ELF-1 (cell line): ENCODE data around the gene IL19.
"Not testable (repeated sequence)": the region's sequence is repeated elsewhere in the genome, so short reads cannot be mapped to it uniquely, and the experiment has no call there.

ENCODE experiments used
- DNase-seq: peaks from one replicate; pipeline ENCODE4 v3.0.0-alpha.2; 2016; ENCODE audit warnings: low read depth, low spot score

Gene IL19

DNA sequence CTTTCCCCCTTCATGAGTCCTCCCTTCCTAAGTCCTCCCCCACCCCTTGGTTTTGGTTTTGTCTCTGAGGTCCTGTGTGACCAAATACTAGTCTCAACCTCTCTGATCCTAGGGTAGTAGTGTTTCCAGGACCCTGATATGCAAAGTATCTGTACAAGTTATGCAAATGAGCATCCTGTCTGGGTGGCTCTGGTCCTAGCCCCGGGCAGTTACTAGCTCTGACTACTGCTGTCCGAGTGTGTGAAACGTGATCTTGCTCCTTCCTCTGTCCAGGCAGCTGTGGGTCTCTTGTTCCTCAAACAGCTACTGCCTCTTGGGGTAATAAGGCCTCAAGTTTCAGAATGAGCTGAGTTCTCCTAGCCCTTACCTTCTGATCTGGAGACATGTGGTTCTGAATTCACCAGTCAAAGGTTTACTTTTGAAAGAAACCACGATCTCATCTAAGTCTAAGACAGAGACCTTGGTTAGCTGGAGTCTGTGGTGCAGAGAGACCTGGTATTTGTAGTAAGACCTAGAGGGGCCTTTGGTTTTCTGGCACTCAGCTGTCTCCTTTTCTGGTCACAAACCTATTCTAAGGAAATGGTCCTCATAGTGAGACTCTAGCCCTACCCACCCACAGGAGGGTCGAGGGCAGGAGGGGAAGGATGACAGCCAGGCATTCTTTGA lies 31.0 kb upstream of the IL19 start:
- peak; percentile 83 for DNase-seq

- no peak for DNase-seq
Observed at GRCh38 chr1:206741142-206741701, 29.4 kb upstream of the IL19 start.

- DNase-seq, result no peak
Observed at GRCh38 chr1:206742719-206743383, 27.7 kb upstream of the IL19 start.

DNA sequence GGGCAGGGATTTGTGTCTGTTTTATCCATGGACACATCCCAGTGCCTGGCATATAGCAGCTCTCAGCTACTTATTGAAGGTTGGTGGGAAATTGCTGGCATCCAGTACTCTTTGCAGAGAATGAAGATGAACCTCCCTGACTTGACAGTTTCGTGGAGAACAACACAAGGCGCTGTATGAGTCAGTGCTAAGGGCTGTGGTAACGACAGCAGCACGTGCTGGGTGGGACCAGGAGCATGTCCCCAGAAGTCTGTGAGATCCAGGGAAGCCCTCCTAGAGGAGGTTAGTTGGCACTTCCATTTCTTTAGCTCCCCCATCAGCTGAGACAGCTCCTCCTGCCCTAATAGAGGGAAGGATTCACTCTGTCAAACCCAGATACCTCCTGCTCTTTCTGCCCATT lies 25.9 kb upstream of the IL19 start:
- DNase-seq, result no peak

DNA sequence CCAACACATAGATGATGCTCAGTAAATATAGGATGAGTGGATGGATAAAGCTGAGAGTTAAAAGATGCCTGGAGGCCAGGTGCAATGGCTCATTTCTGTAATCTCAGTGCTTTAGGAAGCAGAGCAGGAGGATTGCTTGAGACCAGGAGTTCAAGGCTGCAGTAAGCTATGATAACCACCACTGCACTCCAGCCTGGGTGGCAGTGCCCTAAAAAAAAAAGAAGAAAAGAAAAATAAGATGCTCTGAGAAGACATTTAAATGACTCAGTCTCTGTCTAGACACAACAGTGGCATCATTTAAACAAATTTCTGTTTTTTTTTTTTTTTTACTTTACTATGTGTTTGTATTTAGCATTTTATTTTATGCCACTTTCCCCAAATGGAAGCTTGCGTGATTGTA lies 25.3 kb upstream of the IL19 start:
- no peak for DNase-seq

- no peak for DNase-seq
Observed at GRCh38 chr1:206748348-206749030, 22.1 kb upstream of the IL19 start.

- no peak for DNase-seq
Observed at GRCh38 chr1:206751891-206752290, 18.7 kb upstream of the IL19 start.

GRCh38 chr1:206752481-206752880 lies 18.1 kb upstream of the IL19 start:
- no peak for DNase-seq

DNA sequence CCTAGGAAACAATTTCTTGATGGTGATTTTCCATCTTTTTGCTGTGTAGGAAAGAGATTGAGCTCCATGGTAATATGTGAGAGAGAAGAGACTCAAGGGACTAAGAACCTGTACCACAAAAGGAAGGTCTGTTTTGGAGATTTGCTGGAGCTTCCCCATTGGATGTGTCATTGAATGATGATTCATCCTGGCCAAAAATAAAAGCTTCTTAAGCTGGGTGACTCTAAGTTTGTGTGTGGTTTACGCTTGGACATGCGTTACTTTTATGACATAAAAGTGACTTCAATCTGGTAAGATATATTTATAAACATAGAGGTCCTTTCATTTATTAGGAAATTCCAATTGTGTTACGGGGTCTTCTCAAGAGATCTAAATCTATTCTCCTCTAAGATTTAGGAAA lies 17.4 kb upstream of the IL19 start:
- DNase-seq, result no peak

DNA sequence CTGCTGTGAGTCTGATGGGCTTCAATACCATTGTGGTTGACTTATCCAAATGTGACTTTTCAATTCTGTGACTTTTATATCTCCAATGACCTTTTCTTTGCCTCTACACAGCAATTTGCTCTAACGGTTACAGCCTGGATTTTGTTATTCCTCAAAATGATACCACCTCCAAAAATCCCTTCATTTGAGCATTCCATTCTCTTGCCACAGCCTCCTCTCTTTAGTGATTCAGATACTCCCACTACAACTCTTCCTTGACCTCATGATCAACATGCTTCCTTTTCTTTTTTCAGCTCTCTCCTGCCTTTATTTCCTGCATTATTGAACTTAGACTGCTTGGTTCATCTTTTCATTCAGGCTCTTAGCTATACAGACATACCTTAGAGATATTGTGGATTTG lies 16.6 kb upstream of the IL19 start:
- DNase-seq, result no peak

DNA sequence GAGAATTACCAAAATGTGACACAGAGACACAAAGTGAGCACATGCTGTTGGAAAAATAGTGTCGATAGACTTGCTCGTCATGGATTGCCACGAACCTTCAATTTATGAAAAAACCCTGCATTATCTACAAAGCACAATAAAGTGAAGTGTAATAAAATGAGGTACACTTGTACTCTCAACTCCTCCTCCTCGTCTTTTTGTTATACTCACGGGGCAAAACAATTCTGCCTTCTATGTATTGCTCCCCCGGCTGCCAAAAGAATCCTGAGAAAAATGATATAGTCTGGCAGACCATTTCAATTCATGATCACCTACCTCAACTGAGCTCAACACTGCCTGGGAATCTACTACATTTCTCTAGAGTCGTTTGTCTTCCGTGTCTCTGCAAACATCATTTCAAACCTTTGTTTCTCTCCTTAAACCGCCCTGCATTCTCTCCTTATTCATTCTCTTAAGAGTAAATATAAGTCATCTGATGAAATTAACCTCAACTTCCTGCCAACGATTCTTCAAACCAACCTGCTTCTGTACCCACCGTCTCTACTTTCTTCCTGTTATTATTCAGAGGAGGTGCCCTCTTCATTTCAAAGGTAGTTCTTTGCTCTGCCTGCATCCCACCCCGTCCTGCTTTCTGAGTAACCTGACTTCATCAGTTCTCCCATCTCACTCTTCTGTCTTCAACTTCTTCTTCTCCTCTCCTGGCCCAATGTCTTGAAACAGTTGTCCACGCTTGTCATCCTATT lies 12.9 kb upstream of the IL19 start:
- DNase-seq, result no peak

- DNase-seq, result no peak
Observed at GRCh38 chr1:206760590-206760989, 10.0 kb upstream of the IL19 start.

DNA sequence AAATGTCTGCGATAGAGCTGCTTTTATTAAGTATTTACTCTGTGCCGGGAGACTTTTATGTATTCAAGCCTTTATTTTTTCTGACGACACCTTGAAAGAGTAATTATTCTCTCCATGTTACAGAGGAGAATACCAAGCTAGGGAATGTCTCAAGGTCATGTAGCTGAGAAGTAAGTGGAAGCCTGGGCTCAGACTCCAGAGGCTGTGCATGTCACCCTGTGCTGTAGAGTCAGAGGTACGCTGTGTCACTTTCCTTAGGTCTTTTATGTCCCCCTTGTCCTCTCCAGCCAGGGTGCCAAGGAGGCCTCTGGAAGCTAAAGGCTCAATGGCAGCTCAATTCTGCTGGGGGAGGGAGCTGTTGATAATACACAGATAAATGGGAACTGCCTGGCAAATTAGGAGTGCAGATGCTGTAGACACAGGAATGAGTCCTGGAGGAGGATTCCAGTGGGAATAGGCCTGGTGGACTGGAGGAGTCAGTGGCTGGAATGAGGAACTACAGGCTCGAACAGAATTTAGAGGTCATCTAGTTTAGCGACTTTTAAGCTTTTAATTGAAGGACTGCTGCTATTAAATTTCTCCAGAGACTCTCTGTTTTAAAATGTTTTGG lies 9.3 kb upstream of the IL19 start:
- peak; percentile 60 for DNase-seq

DNA sequence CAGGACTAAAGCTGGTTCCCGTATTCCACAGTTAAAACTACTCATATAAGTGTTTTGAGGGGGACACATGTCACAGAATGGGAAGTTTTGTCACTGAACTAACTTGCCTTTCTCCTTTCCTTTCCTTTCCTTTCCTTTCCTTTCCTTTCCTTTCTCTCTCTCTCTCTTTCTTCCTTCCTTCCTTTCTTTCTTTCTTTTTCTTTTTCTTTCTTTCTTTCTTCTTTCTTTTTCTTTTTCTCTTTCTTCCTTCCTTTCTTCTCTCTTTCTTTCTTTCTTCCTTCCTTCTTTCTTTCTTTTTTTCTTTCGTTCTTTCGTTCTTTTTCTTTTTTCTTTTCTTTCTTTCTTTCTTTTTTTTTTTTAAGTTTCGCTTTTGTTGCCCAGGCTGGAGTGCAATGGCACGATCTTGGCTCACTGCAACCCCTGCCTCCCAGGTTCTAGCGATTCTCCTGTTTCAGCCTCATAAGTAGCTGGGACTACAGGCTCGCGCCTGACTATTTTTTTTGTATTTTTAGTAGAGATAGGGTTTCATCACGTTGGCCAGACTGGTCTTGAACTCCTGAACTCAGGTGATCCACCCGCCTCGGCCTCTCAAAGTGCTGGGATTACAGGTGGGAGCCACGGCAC lies 7.7 kb upstream of the IL19 start:
- DNase-seq, result not testable (repeated sequence)

- DNase-seq, result not testable (repeated sequence)
Observed at GRCh38 chr1:206765771-206766170, 4.8 kb upstream of the IL19 start.

DNA sequence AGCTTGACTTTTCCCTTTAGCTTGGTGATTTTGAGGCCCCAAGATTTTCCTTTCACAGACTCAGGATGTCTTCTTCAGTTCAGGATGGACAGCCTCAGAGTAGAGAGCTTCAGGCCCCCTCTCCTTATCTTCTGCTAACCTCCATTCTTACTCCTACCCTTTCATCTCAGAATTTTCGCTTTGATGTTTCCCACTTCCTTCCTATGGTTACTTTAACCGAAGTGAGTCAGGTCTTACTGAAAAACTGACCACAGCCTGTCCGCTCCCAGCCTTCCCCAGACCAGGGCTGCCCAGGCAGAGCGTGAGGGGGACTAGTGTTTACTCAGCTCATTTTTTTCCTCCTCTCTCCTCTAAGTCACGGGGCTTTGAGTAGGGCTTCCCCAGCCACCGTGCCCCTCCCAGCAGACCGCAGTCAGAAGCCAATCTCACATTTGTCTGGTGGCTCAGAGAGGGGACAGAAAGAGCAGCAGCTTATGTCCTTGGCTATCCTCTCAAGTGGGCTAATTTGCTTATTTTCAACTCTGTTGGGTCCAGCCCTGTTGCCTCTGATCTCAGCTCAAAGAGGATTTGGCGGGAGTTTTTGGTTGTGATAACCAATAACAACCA lies 4.2 kb upstream of the IL19 start:
- DNase-seq, result peak; percentile 64

GRCh38 chr1:206768472-206769303 lies 1.9 kb upstream of the IL19 start:
- no peak for DNase-seq

GRCh38 chr1:206769304-206769731 lies 1.3 kb upstream of the IL19 start:
- no peak for DNase-seq

DNA sequence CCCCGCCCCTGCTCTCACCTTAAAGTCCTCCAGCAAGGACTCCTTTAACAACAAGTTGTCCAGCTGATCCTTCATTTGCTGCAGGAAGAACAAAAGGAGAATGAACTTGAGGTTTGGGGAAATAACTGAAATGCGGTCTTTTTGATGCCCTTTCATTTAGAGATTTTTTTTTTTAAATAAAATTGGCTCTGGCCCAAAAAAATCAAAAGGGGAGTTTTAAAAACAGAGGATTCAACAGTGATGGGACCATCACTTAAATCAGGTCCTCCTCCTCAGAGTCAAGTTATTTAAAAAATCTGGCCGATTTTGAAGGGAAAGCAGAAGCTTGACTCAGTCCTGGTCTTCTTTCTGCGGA lies 742 bp downstream of the IL19 start:
- no peak for DNase-seq
